ENCODE data around the gene TNK1.

The TNK1 gene

DNA sequence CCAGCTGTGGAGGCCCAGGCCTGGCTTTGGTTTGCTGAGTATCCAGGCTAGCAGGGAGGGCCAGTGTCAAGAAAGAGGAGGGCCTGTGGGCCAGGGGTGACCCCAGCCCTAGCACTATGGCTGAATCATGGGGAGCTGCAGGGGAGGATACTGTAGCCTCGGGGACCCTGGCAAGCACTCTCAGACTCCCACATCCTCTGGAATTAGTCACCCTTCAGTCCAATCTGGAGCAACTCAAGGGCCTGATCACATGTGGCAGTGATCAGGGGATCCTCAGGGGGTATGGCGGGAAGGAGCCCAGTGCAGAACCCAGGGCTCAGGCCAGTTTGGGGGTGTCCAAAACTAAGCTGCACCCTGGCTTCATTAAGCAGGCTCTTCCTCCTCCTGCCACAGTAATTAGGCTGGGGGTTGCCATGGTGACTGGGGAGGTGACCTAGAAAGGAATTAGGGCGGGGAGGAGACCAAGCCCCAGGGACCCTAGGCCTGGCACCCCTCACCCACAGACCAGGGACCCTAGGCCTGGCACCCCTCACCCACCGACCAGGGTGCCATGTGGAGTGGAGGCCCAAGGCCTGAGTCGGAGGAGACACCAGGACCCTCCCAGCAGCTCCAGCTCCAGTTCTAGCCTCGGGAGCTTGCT, 32.6 kb downstream of the TNK1 start:
- DNase-seq: no peak

DNA sequence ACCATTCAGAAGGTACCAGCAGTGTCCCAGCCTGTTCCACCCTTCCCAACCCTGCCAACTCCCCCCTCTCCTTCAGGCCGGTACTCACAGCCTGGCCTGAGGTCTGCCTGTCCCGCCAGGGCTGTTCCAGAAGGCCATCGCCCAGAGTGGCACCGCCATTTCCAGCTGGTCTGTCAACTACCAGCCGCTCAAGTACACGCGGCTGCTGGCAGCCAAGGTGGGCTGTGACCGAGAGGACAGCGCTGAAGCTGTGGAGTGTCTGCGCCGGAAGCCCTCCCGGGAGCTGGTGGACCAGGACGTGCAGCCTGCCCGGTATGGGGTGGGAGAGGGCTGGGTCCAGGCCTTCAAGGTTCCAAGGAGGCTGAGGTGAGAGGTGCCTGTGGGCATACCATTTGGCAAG, 33.9 kb downstream of the TNK1 start:
- no peak for DNase-seq

DNA sequence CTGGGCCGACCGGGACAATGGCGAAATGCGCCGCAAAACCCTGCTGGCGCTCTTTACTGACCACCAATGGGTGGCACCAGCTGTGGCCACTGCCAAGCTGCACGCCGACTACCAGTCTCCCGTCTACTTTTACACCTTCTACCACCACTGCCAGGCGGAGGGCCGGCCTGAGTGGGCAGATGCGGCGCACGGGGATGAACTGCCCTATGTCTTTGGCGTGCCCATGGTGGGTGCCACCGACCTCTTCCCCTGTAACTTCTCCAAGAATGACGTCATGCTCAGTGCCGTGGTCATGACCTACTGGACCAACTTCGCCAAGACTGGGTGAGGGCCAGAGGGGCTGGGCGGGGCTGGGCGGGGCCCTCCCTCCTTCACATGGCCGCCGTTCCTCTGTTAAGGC, 34.9 kb downstream of the TNK1 start:
- DNase-seq: no peak

DNA sequence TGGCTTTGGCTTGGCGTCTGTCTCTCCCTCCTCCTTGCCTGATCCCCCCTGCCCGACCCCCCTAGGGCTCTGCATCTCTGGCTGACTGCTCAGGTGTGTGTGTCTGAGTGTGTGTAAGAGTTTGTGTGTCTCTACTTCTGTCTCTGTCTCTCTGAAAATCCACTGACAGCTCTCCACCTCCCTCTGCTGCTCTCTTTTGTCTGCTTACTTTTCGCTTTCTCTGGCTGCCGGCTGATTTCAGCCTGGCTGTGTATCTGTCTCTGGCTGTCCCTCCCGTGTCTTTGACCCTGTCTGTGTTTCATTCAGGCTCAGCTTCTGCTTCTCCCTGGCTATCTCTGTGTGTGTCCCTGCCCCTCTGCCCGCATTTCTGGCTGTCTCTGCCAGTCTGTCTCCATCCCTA, 35.4 kb downstream of the TNK1 start:
- DNase-seq: no peak

DNA sequence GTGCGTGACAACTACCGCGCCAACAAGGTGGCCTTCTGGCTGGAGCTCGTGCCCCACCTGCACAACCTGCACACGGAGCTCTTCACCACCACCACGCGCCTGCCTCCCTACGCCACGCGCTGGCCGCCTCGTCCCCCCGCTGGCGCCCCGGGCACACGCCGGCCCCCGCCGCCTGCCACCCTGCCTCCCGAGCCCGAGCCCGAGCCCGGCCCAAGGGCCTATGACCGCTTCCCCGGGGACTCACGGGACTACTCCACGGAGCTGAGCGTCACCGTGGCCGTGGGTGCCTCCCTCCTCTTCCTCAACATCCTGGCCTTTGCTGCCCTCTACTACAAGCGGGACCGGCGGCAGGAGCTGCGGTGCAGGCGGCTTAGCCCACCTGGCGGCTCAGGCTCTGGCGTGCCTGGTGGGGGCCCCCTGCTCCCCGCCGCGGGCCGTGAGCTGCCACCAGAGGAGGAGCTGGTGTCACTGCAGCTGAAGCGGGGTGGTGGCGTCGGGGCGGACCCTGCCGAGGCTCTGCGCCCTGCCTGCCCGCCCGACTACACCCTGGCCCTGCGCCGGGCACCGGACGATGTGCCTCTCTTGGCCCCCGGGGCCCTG, 36.3 kb downstream of the TNK1 start:
- DNase-seq: no peak

DNA sequence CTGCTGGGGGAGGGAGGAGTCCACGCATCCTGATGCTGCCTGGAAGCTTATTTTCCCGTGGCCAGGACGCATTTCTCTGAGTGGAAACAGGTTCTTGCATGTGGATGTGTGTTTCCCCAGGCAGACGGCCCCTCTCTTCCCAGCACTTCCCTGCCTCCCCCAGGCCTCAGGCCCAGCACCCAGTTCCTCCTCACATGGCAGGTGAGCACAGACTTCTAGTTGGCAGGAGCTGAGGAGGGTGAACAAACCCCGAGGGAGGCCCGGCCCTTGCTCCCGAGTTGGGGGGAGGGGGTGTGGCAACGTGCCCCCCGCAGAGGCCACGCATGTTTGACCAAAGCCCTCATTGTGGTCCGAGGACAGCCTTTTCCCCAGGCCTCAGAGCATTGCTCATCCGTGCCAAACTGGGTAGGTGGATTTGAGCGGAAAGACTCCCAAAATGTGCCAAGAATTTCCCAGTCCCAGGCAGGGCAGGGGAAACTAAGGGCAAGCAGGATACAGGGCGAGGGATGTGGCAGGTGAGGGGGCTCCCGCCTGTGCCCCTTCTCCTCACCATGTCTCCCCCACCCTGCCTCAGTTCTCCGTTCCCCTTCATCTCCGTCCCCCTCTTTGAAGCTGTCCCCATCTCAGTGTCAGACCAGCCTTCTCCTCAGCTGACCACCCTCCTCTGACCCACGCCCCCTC, 37.7 kb downstream of the TNK1 start:
- DNase-seq: no peak

DNA sequence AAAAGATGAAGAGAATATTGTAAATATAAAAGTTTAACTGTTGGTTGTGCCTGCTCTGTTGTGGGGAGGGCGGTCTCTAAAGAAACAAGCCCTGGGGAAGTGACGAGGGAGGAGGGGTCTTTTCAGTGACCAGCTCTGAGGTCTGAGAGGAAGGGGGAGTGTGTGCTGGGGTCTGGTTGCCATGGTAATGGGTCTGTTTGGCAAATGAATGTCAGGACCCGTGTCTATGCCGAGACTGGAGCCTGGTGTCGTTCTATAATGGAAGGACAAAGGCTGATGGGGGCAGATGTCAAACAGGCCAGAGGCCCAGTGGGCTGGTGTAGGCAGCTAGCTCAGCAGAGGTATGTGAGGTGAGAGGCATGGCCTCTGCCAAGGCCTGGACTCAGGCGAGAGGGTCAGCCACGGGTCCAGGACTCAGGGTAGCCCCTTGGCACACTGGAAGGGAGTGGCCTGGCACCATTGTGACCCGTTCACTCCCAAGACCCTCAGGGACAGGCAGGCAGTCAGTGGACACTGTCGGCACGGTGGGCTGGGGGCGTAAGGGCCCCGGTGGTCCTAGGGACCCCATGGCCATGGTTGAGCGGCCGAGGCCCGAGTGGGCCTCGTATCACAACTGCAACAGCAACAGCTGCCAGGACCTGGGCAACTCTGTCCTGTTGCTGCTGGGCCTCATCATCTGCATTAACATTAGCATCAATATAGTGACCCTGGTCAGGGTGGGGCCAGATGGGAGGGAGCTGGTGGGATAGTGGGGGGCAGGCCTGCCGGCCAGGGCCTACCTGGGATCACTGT, 39.1 kb downstream of the TNK1 start, which contains the start of gene SPEM1:
SPEM1 (plus strand) TSS at position 506 of the 792 bp plus-strand sequence; CDS start at position 567, 61 bp downstream.
- no peak for DNase-seq

DNA sequence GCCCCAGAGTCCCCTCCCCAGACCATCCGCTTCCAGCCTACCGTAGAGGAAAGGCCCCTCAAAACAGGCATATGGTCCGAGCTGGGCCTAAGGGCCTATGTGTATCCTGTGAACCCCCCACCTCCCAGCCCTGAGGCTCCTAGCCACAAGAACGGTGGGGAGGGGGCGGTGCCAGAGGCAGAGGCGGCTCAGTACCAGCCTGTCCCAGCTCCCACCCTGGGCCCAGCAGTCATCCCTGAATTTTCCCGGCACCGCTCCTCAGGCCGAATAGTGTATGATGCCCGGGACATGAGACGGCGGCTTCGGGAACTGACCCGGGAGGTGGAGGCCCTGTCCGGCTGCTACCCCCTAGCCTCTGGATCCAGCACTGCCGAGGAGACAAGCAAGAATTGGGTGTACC, 40.3 kb downstream of the TNK1 start:
- no peak for DNase-seq

DNA sequence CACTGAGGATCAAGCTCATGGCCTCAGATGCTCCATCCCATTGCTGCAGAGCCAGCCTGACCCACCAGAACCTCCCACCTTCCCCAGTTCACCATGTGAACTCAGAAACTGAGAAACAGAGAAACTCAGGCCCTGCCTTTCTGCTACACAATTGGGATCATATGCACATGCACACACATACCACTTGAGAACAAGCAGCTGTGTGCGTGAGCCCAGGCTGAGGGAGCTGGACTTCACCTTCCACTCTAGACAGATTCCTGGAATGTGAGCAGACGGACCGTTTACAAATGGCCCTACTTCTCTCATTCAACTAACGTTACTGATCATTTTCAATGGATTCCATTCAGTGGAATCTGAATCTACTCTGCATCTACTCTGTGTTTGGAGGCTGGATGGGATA, 42.8 kb downstream of the TNK1 start:
- DNase-seq: no peak

DNA sequence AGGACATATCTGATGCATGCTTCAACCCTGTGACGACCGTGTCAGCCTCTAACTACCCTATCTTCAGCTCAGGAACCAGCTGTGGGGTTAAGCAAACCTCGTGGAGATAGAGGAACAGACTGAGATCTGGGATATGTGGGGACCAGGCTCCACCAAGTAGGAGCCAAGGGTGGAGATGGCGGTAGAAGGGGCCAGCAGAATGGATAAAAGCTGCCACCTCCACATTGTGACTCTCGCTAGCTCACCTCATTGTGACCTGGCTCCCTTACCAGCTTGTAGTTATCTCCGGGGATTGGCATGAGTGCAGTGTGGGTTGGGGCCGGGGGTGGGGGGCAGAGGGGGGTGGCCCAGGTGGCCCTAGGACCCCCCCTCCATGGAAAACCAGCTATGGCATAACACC, 44.4 kb downstream of the TNK1 start, which contains the start of gene SPEM2:
SPEM2 (plus strand) TSS at position 301 of the 400 bp plus-strand sequence; CDS start at position 374, 73 bp downstream.
- DNase-seq: no peak

DNA sequence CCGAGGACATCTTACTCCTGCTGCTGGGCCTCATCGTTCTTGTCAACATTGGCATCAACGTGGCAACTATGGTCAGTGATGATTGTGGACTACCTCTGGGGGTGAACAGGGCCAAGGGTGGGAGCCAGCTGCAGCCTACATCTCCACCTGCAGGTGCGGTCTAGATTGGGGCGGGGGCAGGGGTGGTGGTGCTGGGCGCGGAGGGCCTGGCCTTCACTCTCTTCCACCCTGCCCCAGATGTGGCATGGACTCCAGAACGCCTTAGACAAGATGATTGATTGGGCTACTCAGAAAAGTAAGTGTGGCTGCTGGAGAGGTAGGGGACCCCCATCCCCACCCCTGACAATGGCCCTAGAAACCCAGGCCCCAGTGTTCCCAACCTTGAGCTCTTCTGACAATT, 44.9 kb downstream of the TNK1 start:
- no peak for DNase-seq

DNA sequence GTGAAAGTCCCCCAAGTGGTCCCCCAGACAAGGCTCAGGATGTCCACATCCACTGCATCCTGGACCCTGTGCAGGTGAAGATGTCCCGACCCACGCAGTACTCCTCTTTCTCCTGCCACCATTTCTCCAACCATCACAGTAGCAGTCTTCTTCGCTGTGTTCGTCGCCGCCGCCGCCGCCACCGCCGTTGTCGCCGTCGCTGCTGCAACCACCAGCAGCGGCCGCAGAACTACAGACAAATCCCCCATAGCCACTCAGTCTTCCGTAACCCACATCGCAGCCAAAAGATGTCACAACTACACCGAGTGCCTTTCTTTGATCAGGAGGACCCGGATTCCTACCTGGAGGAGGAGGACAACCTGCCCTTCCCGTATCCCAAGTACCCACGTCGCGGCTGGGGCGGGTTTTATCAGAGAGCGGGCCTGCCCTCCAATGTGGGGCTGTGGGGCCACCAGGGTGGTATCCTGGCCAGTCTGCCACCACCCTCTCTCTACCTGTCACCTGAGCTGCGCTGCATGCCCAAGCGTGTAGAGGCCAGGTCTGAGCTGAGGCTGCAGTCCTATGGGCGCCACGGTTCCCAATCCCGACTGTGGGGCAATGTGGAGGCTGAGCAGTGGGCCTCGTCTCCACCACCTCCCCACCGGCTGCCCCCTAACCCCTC, 45.4 kb downstream of the TNK1 start:
- no peak for DNase-seq

DNA sequence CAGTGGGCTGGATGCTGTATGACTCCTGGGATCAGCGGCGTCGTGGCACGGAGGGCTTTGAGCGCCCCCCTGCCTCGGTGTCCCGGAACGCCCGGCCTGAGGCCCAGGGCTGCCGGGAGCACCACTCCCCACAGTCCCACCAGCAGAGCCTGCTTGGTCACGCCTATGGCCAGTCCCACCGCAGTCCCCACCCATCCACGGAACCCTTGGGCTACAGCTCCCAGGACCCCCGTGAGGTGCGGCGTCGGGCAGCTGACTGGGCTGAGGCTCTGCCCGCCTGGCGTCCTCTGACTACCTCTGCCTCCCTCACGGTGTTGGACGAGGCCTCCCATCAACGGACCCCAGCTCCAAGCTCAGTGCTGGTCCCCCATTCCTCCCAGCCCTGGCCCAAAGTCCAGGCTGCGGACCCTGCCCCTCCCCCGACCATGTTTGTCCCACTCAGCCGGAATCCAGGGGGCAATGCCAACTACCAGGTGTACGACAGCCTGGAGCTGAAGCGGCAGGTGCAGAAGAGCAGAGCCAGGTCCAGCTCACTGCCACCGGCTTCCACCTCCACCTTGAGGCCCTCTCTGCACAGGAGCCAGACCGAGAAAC, 46.1 kb downstream of the TNK1 start:
- no peak for DNase-seq

DNA sequence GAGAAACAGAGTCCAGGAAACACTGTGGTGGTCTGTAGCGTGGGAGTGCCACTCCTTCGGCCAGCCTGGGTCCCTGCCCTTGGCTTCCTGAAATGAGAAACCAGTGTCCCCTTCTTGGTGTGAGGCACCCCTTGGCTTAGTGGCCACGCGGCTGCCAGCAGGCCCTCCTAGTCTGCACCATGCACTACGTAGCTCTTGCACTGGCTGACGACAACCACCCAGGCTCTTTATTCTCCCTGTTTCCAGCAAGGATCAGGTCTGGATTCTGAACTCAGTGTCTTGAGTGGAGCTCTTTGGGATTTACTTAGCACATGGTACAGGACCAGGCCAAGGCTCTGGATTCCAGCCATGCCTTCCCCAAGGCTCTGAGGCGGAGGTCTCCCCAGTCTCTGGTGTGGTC, 46.7 kb downstream of the TNK1 start:
- no peak for DNase-seq

DNA sequence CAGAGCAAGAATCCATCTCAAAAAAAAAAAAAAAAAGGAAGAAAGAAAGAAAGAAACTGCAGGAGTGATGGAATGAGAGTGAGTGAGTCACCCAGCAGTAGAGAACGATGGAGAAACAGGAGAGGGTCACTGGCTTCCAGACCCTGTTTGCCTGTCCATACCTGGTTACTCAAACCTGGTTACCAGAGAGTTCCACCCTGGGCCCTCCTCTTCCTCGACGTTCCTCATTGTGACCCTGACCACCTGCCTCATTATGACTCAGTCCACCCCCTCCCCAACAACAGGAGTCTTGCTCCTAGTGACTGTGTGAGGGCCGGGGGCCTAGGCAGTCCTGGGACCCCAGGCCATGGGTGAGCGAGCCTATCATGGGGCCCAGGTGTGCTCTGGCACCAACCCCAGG, 47.7 kb downstream of the TNK1 start, which contains the start of gene SPEM3:
SPEM3 (plus strand) TSS at position 301 of the 400 bp plus-strand sequence; CDS start at position 347, 46 bp downstream.
- no peak for DNase-seq

DNA sequence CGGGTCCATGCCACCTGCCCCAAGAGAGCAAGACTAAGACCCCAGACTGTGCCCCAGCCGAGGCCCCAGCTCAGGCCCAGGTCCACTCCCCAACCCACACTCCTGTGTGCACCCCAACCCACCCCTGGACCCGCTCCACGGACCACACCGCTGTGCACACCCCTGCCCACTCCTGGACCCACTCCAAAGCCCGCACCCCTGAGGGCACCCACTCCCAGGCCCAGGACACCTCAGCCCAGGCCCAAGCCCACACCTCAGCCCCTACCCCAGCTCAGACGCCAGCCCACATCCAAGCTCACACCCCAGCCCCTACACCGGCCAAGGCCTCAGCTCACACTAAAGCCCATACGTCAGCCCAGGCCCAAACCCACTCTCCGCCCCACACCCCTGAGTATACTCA, 48.8 kb downstream of the TNK1 start:
- DNase-seq: no peak

DNA sequence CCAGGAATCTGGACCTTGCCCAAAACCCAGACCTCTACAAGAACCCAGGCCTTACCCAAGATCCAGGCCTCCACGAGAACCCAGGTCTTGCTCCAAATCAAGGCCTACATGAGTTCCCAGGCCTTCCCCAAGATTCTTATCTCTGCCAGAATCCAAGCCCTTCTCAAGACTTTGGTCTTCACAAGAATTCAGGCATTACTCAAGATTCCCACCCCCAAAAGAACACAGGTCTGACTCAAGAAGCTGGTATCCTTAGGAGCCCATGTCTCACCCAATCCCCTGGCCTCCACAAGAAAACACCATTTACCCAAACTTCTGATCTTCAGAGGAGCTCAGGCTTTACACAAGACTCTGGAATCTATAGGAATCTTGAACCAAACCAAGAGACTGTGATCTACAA, 50.3 kb downstream of the TNK1 start:
- DNase-seq: no peak

DNA sequence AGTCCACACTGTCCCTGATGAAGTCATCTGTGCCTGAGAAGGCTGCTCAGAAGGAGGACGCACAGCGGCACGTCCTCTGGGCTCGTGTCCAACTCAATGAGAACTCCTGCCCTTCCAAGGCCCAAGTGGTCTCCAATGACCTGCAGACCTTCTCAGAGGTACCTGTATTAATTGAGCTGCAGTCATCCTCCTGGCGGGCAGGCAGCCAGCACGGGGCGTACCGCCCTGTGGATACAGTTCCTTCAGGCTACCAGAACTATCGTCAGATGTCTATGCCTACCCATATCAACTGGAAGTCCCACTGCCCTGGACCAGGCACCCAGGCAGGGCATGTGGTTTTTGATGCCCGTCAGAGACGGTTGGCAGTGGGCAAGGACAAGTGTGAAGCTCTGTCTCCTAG, 51.4 kb downstream of the TNK1 start:
- no peak for DNase-seq

DNA sequence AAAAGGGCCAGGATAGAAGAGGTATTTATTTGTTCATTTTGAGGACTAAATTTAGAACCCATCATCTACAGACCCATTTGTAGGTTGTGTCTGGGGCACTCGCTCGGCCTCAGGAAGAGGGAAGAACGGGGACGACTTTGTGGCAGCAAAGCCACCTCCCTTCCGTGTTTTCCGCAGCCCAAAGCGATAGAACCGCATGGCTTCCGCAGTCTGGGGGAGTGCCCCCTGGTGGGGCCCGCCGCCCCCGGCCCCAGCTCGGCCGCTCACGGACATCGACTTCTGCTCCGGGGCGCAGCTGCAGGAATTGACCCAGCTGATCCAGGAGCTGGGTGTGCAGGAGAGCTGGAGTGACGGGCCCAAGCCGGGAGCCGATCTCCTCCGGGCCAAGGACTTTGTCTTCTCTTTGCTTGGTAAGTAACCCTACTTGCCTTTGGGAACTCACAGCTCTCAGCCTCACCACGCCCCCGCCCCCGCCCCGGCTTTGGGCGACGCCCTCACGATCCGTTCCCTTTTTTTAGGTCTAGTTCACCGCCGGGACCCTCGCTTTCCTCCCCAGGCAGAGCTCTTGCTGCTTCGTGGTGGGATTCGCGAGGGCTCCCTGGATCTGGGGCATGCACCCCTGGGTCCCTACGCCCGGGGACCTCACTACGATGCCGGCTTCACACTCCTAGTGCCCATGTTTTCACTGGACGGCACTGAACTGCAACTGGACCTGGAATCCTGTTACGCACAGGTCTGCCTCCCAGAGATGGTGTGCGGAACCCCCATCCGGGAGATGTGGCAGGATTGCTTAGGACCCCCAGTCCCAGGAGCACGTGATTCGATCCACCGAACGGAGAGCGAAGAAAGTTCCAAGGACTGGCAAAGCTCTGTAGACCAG, 55.0 kb downstream of the TNK1 start:
- peak; percentile 42 for DNase-seq

DNA sequence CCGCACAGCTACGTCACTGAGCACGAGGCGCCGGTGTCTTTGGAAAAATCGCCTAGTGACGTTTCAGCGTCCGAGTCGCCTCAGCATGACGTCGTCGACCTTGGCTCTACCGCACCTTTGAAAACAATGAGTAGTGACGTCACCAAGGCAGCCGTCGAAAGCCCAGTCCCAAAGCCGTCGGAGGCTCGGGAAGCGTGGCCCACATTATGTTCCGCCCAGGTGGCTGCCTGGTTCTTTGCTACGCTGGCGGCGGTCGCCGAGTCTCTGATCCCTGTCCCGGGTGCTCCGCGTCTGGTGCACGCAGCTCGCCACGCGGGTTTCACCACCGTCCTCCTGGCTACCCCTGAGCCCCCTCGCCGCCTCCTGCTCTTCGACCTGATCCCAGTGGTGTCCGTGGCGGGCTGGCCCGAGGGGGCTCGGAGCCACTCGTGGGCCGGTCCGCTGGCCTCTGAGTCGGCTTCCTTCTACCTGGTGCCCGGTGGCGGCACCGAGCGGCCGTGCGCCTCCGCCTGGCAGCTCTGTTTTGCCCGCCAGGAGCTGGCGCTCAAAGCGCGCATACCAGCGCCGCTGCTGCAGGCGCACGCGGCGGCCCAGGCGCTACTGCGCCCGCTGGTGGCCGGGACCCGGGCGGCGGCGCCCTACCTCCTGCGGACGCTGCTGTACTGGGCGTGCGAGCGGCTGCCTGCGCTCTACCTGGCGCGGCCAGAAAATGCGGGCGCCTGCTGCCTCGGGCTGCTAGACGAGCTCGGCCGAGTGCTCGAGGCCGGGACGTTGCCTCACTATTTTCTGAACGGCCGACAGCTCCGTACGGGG, 55.9 kb downstream of the TNK1 start:
- DNase-seq: peak; percentile 76

All from activated CD4-positive, alpha-beta T cell treated with anti-CD3 and anti-CD28 coated beads for 1 hour (primary cell).